Bronchial epithelial cell (primary cell): ENCODE results near the gene BLTP2. TPM values are rescaled to one million over a fixed set of nuclear protein-coding genes. Genes with fewer than 3 reads are reported as not detected.
"Not testable (repeated sequence)": the region's sequence is repeated elsewhere in the genome, so short reads cannot be mapped to it uniquely, and the experiment has no call there.

Experiments
- DNase-seq: peaks from one replicate; pipeline ENCODE4 v3.0.0-alpha.2; 2010; ENCODE audit warnings: low read depth
- FAIRE-seq: peaks from 2 replicates; lab custom pipeline; 2011; peaks lifted over from hg19 to GRCh38; lab: Jason Lieb, UNC
- H3K27me3 ChIP-seq: 2 replicates; pipeline ENCODE4 v1.5.1; 2011; ENCODE audit warnings: low read length; ENCODE audit not compliant: control insufficient read depth, insufficient read depth
- H3K36me3 ChIP-seq: 2 replicates; pipeline ENCODE4 v1.5.1; 2011; ENCODE audit warnings: low read length; ENCODE audit not compliant: control insufficient read depth, insufficient read depth
- H3K4me3 ChIP-seq: 2 replicates; pipeline ENCODE4 v1.5.1; 2011; ENCODE audit warnings: mild to moderate bottlenecking, low read depth, low read length, control low read depth
- total RNA-seq: library from RNA; depleted of rRNA; stranded (reverse); fragments of >200 nt; gene quantifications from 2 replicates; pipeline ENCODE4 v1.2.1, GENCODE V29; 2014
- TF ChIP-seq, protein P1 (sequence below): IDR thresholded peaks from 2 replicates; pipeline ENCODE4 v1.5.1; 2011; ENCODE audit warnings: mild to moderate bottlenecking, moderate library complexity, low read length, control low read depth, inconsistent platforms; ENCODE audit not compliant: insufficient read depth, severe bottlenecking

The BLTP2 gene
- total RNA-seq, 1 donor from 2014 or later, result 168 TPM

DNA sequence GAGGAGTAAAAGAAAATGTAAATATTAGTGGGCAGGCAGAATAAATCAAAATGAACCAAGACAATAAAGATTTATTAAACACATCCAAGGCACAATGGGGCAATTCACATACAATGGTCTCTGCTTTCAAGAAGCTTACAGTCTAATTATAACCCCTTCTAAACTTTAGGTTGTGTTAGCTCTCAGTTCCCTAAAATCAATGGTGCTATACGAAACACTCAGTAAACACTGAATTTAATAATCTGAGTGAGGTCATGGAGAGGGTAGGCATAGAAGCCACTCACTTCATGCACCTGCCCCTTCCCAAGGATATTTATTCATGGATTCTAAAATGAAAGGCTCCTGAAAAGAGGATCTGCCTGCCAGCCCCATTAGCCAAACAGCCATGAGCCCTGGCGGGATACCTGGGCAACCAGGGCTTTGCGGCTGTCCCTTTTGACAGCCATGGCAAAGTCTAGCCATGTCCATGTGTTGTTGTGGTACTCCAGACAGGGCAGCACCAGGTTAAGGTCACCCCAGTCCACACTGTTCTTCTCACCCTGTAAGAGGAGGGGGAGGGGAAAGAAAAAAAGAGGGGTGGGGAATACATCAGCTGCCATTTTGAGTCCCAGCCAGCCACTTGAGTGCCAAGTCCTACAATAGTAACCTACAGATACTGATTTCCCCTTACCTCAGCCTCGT, 29.6 kb downstream of the BLTP2 start:
- DNase-seq, result no peak
- TF ChIP-seq, protein P1, sequence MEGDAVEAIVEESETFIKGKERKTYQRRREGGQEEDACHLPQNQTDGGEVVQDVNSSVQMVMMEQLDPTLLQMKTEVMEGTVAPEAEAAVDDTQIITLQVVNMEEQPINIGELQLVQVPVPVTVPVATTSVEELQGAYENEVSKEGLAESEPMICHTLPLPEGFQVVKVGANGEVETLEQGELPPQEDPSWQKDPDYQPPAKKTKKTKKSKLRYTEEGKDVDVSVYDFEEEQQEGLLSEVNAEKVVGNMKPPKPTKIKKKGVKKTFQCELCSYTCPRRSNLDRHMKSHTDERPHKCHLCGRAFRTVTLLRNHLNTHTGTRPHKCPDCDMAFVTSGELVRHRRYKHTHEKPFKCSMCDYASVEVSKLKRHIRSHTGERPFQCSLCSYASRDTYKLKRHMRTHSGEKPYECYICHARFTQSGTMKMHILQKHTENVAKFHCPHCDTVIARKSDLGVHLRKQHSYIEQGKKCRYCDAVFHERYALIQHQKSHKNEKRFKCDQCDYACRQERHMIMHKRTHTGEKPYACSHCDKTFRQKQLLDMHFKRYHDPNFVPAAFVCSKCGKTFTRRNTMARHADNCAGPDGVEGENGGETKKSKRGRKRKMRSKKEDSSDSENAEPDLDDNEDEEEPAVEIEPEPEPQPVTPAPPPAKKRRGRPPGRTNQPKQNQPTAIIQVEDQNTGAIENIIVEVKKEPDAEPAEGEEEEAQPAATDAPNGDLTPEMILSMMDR, result no peak
- no peak overlapping the region for H3K4me3 ChIP-seq
- no peaks in the 10 kb centered on the region for H3K27me3 ChIP-seq
- no peak for FAIRE-seq
- peaks cover 29% of the 10 kb centered on the region for H3K36me3 ChIP-seq

DNA sequence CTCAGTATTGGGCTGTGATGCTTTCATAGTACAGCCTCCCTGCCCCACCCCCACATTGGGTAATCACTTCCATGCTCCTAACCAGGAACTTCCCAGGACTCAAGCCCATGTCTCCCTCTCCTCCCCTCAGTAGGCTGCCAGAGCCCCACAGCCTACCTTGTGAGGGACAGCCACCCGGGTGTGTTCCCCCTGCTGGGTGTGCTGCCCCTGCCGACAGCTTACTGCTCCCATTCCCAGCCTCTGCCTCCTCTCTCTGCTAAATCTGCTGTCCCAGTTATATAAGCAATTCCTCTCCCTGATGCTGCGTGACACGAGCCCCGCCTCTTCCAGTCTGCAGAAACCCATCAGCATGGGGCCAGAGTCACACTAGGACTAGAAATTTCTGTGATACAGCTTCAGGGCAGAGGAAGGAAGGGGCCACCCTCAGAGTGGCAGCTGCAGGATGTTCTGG, 31.0 kb downstream of the BLTP2 start, which contains the start of gene RSKR:
RSKR (minus strand) TSS at position 255 of the 451 bp plus-strand sequence; CDS start at position 231, 24 bp downstream.
- Histone ChIP-seq H3K36me3 (peaks cover 25% of the 10 kb centered on the region), H3K4me3 (no peak within 1 kb of the TSS), H3K27me3 (no peaks in the 10 kb centered on the region)
- FAIRE-seq (no peak), DNase-seq (no peak)
- TF ChIP-seq, protein P1, result no peak

DNA sequence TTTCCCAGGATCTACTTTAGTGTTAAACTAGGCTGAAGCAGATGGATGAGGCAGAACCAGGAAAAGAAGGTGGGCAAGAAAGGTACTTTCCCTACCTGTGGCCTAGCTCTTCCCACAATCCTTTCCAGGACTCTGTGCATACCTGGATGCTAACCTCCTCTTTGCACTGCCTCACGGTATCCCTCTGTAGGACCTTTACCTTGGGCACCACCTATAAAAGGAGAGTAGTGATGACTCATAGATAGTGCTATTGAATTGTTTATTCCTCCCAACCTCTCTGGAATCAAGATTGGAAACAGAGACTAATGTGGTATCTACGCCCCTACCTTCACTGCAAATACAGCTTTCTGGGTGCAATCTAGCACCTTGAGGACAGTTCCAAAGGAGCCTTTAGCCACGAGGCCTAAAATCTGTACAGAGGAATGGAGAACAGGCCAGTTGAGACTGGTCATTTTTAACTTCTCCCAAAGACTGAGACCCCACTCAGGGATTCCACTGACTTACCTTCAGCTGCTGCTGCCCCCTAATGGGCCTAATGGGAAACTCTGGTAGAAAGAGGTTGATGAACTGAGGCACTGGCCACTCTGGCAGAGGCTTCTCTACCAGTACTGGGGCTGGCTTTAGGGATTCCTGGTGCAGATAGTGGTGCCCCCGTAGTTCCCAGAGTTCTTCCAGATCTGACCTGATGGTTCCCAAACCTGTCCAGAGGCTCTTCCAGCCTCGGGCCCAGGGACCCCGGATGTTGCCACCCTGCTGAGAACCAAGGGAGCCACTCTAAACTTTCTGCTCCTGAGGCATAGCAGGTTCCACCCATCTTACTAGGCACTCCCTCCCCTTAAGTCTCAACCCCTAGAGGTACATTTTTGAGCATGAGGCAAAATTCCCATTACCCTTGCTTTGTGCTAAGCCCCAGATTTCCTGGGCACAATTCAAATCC, 31.8 kb downstream of the BLTP2 start:
- TF ChIP-seq, protein P1, result peak; percentile 67
- Histone ChIP-seq H3K4me3 (no peak overlapping the region), H3K27me3 (no peaks in the 10 kb centered on the region), H3K36me3 (peaks cover 21% of the 10 kb centered on the region)
- peak; percentile 20 for DNase-seq
- FAIRE-seq, result no peak

DNA sequence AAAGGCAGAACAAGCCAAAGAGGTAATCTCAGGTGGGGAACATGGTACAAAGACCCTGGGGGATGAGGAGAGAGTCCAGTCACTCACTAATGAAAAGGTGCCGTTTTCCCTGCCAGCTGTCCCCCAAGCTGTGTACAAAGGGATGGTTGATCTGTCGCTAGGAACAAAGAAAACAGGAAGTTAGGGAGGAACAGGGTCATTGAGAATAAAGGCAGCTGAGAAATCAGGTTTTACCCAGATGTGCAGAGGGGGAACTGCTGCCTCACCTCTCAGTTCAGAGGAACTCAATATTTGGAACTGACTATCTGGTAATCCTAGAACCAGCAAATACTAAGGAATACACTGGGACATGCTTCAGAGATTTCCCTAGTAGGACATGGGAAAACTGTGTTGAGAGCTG, 32.4 kb downstream of the BLTP2 start:
- Histone ChIP-seq H3K27me3 (no peaks in the 10 kb centered on the region), H3K36me3 (peaks cover 21% of the 10 kb centered on the region), H3K4me3 (no peak overlapping the region)
- DNase-seq, result no peak
- TF ChIP-seq, protein P1, result no peak
- no peak for FAIRE-seq

DNA sequence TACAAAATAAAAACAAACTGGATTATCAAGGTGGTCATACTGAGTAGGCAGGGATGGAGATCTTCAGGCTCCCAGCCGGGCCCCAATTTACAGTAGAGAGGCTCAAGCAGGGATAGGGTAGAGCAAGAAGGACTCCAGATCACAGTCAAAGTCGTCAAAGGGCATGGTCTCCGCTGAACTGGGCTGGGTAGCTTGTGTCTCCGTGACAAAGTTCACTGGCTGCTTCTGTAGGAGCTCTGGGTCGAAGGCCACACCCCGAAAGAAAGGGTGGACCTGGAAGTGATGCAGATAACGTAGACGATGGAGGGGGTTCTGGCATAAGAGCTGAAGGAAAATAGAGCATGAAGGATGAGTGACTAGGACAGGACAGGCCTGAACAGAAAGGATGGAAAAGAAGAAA, 34.6 kb downstream of the BLTP2 start:
- TF ChIP-seq, protein P1, result no peak
- Histone ChIP-seq H3K27me3 (no peaks in the 10 kb centered on the region), H3K36me3 (peaks cover 9% of the 10 kb centered on the region), H3K4me3 (no peak overlapping the region)
- FAIRE-seq (no peak), DNase-seq (no peak)

DNA sequence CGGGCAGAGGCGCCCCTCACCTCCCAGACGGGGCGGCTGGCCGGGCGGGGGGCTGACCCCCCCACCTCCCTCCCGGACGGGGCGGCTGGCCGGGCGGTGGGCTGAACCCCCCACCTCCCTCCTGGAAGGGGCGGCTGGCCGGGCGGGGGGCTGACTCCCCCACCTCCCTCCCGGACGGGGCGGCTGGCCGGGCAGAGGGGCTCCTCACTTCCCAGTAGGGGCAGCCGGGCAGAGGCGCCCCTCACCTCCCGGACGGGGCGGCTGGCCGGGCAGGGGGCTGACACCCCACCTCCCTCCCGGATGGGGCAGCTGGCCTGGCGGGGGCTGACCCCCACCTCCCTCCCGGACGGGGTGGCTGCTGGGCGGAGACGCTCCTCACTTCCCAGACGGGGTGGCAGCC, 40.9 kb downstream of the BLTP2 start:
- not testable (repeated sequence) for DNase-seq, FAIRE-seq, H3K27me3 ChIP-seq, H3K4me3 ChIP-seq, H3K36me3 ChIP-seq
